WERI-Rb-1 (cell line): ENCODE measurements around the gene VAT1L.

Source experiments
- DNase-seq: peaks from one replicate; pipeline ENCODE4 v3.0.0-alpha.2; 2020
- H3K27ac ChIP-seq: fragments of 250-450 bp; sonication (Bioruptor Pico); 2 replicates; pipeline ENCODE4 v1.5.1; 2020; ENCODE audit warnings: mild to moderate bottlenecking, moderate library complexity
- H3K27me3 ChIP-seq: fragments of 250-450 bp; sonication (Bioruptor Pico); 2 replicates; pipeline ENCODE4 v1.5.1; 2021; ENCODE audit warnings: mild to moderate bottlenecking, low read depth, moderate library complexity; ENCODE audit not compliant: insufficient read depth, severe bottlenecking
- H3K36me3 ChIP-seq: fragments of 250-450 bp; sonication (Bioruptor Pico); 2 replicates; pipeline ENCODE4 v1.5.1; 2020; ENCODE audit warnings: mild to moderate bottlenecking, moderate library complexity
- H3K4me3 ChIP-seq: 2 replicates; pipeline ENCODE4 v1.5.1; 2011; ENCODE audit warnings: low read depth, mild to moderate bottlenecking, control low read depth, low read length
- H3K9me3 ChIP-seq: fragments of 250-450 bp; sonication (Bioruptor Pico); 2 replicates; pipeline ENCODE4 v1.5.1; 2021; ENCODE audit warnings: mild to moderate bottlenecking, moderate library complexity; ENCODE audit not compliant: severe bottlenecking
- TF ChIP-seq, protein P1 (sequence below): IDR thresholded peaks from 2 replicates; pipeline ENCODE4 v1.5.1; 2011; ENCODE audit warnings: low read depth, mild to moderate bottlenecking, control low read depth, inconsistent platforms, low read length

Gene VAT1L

DNA sequence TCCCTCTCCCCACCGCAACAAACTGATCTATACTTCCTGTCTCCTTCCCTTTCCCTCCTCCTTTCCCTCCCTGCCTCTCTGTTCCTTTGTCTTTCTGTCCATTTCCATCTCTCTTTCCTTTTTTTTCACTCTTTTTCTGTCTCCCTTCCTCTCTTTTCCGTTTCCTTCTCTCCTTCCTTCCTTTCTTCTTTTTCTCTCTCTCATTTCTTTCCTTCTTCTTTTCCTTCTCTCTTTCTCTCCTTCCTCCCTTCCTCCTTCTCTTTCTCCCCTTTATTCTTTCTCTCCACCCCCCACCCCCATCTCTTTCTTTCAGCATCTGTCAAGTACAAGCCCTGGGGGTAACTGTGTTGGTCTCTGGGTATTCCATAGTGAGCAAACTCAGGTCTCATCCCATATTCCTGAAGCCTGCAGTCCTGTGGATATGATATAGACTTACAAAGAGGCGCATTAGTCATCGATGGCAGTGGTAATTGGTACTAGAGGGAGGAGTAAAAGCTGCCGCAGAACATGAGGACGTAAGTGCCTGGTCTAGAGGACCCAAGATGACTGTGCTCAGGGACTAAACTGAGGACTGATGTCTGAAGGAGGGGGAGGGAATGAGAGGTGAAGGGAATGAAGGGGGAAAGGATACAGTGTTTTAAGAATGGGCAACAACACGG lies 50.4 kb downstream of the VAT1L start:
- no peak overlapping the region for H3K27ac ChIP-seq
- no peak for DNase-seq
- H3K9me3 ChIP-seq, result no peaks in the 10 kb centered on the region
- TF ChIP-seq, protein P1, sequence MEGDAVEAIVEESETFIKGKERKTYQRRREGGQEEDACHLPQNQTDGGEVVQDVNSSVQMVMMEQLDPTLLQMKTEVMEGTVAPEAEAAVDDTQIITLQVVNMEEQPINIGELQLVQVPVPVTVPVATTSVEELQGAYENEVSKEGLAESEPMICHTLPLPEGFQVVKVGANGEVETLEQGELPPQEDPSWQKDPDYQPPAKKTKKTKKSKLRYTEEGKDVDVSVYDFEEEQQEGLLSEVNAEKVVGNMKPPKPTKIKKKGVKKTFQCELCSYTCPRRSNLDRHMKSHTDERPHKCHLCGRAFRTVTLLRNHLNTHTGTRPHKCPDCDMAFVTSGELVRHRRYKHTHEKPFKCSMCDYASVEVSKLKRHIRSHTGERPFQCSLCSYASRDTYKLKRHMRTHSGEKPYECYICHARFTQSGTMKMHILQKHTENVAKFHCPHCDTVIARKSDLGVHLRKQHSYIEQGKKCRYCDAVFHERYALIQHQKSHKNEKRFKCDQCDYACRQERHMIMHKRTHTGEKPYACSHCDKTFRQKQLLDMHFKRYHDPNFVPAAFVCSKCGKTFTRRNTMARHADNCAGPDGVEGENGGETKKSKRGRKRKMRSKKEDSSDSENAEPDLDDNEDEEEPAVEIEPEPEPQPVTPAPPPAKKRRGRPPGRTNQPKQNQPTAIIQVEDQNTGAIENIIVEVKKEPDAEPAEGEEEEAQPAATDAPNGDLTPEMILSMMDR, result no peak
- no peaks in the 10 kb centered on the region for H3K36me3 ChIP-seq
- H3K27me3 ChIP-seq, result no peaks in the 10 kb centered on the region
- H3K4me3 ChIP-seq, result no peak overlapping the region

DNA sequence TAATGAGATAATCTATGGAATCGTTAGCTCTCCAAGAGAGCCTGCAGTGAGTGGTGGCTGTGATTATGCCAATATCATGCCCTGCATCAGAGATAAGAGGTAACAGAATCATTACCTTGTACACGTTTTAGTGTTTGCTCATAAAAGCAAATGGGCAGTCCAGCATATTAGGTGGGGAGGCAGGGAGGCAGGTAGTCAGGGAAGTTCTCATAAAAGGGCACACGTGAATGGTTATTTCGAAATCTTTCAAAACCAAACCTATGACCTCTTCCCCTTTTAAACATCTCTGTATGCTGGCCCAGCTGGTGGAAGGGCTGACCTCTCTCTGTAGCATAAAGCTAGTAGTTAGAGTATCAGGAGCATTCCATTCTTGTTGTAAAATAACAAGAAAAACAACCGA lies 51.7 kb downstream of the VAT1L start:
- no peak for DNase-seq
- Histone ChIP-seq H3K27me3 (no peaks in the 10 kb centered on the region), H3K9me3 (no peaks in the 10 kb centered on the region), H3K4me3 (no peak overlapping the region), H3K27ac (no peak overlapping the region), H3K36me3 (no peaks in the 10 kb centered on the region)
- TF ChIP-seq, protein P1, result no peak

DNA sequence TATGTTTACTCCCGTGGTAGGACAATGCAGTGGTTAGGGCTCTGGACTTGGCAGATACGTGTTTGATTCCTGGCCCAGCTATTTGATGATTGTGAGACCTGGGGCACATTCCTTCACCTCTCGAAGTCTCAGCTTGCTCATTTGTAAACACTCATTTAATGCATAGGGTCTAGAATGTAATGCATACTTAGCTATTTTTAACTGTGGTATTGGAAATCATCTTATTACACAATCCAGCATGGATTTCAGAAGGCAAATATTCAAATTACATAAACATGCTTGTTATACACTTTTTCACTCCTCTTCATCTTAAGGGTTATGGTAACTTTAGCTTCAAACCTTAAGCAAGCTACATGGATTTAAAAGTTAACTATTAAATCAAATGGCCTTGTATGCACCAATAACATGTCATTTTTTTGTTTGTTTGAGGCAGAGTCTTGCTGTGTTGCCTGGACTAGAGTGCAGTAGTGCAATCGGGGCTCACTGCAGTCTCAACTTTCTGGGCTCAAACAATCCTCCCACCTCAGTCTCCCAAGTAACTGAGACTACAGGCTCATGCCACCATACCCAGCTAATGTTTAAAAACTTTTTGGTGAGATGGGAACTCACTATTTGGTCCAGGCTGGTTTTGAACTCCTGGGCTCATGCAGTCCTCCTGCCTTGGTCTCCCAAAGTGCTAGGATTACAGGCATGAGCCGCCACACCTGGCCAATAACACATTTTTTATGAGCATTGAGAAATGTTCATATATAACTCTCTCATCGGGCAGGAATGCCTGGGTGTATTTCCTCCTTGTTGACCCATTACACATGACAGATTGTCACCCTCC lies 52.5 kb downstream of the VAT1L start:
- H3K27ac ChIP-seq, result no peak overlapping the region
- DNase-seq, result no peak

DNA sequence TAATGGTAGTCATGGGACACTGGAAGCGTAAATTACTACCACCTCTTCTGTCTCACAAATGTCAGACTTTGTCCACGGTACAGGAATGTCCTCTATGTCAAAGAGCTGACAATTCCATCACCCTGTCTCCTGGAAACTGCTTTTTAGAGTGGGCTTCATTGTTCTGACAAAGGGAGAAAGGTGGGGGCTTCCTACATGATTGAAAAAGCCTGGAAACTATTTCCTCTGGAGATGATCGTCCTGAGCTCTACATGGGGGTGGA lies 53.1 kb downstream of the VAT1L start:
- Histone ChIP-seq H3K9me3 (no peaks in the 10 kb centered on the region), H3K4me3 (no peak overlapping the region), H3K27ac (no peak overlapping the region), H3K36me3 (no peaks in the 10 kb centered on the region), H3K27me3 (no peaks in the 10 kb centered on the region)
- TF ChIP-seq, protein P1, result no peak
- DNase-seq, result no peak

More for the DNA sequence above, 52.5 kb downstream of the VAT1L start:
- Histone ChIP-seq H3K36me3 (no peaks in the 10 kb centered on the region), H3K4me3 (no peak overlapping the region), H3K27me3 (no peaks in the 10 kb centered on the region), H3K9me3 (no peaks in the 10 kb centered on the region)
- TF ChIP-seq, protein P1, result no peak

DNA sequence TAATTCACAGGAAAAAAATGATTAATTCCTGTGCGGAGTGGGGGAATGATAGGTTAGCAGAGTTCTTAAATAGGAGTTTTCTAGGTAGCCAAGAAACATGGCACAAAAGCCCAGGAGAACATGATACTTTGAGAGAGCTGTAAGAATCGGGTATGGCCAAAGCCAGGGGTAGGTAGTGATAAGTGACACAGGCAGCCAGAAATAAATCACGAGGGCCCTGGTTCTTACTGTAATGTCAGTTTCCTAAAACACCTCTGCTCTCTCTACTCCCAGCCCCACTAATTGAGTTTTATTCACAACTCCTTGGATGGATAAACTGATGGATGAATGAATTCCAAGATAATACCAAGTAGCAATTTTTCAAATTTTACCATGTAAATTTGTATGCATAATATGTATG lies 54.1 kb downstream of the VAT1L start:
- no peak for DNase-seq
- Histone ChIP-seq H3K27ac (no peak overlapping the region), H3K36me3 (no peaks in the 10 kb centered on the region), H3K9me3 (no peaks in the 10 kb centered on the region), H3K27me3 (no peaks in the 10 kb centered on the region), H3K4me3 (no peak overlapping the region)
- TF ChIP-seq, protein P1, result no peak
